NCI-H146 (cell line): ENCODE results near the gene STING1.
A peak's percentile ranks its signal among the peaks of the same experiment; 100 is the strongest.
"Not testable (repeated sequence)": the region's sequence is repeated elsewhere in the genome, so short reads cannot be mapped to it uniquely, and the experiment has no call there.

Experiments used
- DNase-seq: peaks from one replicate; lab custom pipeline; 2025; lab: John Stamatoyannopoulos, UW

Gene STING1

GRCh38 chr5:139440416-139440815 lies 42.1 kb downstream of the STING1 start:
- not testable (repeated sequence) for DNase-seq

GRCh38 chr5:139439013-139439903 lies 43.3 kb downstream of the STING1 start, which contains the start of gene DNAJC18:
Gene DNAJC18, minus strand, starts transcription at chr5:139439525. Its CDS starts 80 bp downstream, at chr5:139439445.
- DNase-seq, result peak; percentile 90

- DNase-seq, result no peak
Observed at GRCh38 chr5:139438707-139439012, 43.9 kb downstream of the STING1 start.

GRCh38 chr5:139435676-139436075 lies 46.9 kb downstream of the STING1 start:
- DNase-seq, result no peak

- DNase-seq, result no peak
Observed at GRCh38 chr5:139431706-139432105, 50.9 kb downstream of the STING1 start.

GRCh38 chr5:139430015-139430414 lies 52.5 kb downstream of the STING1 start:
- DNase-seq, result no peak

GRCh38 chr5:139426203-139426885 lies 56.2 kb downstream of the STING1 start:
- DNase-seq, result no peak
